Putamen (tissue), 1 donor: ENCODE data around the gene PPP1R1C.
"Not testable (repeated sequence)": the region's sequence is repeated elsewhere in the genome, so short reads cannot be mapped to it uniquely, and the experiment has no call there.

ENCODE experiments used
- DNase-seq: peaks from one replicate; pipeline ENCODE4 v3.0.0-alpha.2; 2016; ENCODE audit warnings: low spot score

PPP1R1C gene

GRCh38 chr2:181985632-181986205 lies at the start of gene PPP1R1C:
Gene PPP1R1C (plus strand): TSS chr2:181985853. CDS start chr2:181986111, 258 bp downstream.
- peak; percentile 52 for DNase-seq

- peak; percentile 22 for DNase-seq
Measured at GRCh38 chr2:181937473-181937872, 48.2 kb upstream of the PPP1R1C start.

- DNase-seq: no peak
Measured at GRCh38 chr2:181943411-181944124, 42.1 kb upstream of the PPP1R1C start.

GRCh38 chr2:181944164-181944913 lies 41.3 kb upstream of the PPP1R1C start:
- no peak for DNase-seq

- DNase-seq: no peak
Measured at GRCh38 chr2:181944914-181945291, 40.8 kb upstream of the PPP1R1C start.

- DNase-seq: no peak
Measured at GRCh38 chr2:181946444-181947127, 39.1 kb upstream of the PPP1R1C start.

GRCh38 chr2:181947273-181947672 lies 38.4 kb upstream of the PPP1R1C start:
- no peak for DNase-seq

- DNase-seq: no peak
Measured at GRCh38 chr2:181948227-181948626, 37.4 kb upstream of the PPP1R1C start.

GRCh38 chr2:181949047-181949446 lies 36.6 kb upstream of the PPP1R1C start:
- DNase-seq: no peak

GRCh38 chr2:181952404-181953226 lies 33.0 kb upstream of the PPP1R1C start:
- no peak for DNase-seq

GRCh38 chr2:181953881-181954537 lies 31.6 kb upstream of the PPP1R1C start:
- DNase-seq: peak; percentile 19

- no peak for DNase-seq
Measured at GRCh38 chr2:181954538-181954883, 31.1 kb upstream of the PPP1R1C start.

- no peak for DNase-seq
Measured at GRCh38 chr2:181955010-181955409, 30.6 kb upstream of the PPP1R1C start.

- DNase-seq: not testable (repeated sequence)
Measured at GRCh38 chr2:181955866-181956265, 29.8 kb upstream of the PPP1R1C start.

- no peak for DNase-seq
Measured at GRCh38 chr2:181957668-181958067, 28.0 kb upstream of the PPP1R1C start.

GRCh38 chr2:181958726-181959125 lies 26.9 kb upstream of the PPP1R1C start:
- DNase-seq: no peak

GRCh38 chr2:181959508-181959907 lies 26.1 kb upstream of the PPP1R1C start:
- DNase-seq: no peak

- not testable (repeated sequence) for DNase-seq
Measured at GRCh38 chr2:181961167-181961566, 24.5 kb upstream of the PPP1R1C start.

GRCh38 chr2:181962142-181962541 lies 23.5 kb upstream of the PPP1R1C start:
- DNase-seq: no peak

- no peak for DNase-seq
Measured at GRCh38 chr2:181970160-181970794, 15.4 kb upstream of the PPP1R1C start.

- no peak for DNase-seq
Measured at GRCh38 chr2:181971032-181971431, 14.6 kb upstream of the PPP1R1C start.
